OCI-LY3 (cell line): ENCODE data around the gene NLGN4Y.

Experiments used
- H2AFZ ChIP-seq: fragments of 200-600, 300-600 bp; shearing (Covaris generic); 2 replicates; pipeline ENCODE4 v1.6.0; 2014; ENCODE audit warnings: antibody characterized with exemption, low read depth, low read length
- H3K27ac ChIP-seq: fragments of 200-600, 300-600 bp; sonication (generic); 2 replicates; pipeline ENCODE4 v1.5.1; 2014; ENCODE audit warnings: mild to moderate bottlenecking, low read length, moderate library complexity, mixed read lengths
- H3K27me3 ChIP-seq: fragments of 200-600, 300-600 bp; sonication (generic); 2 replicates; pipeline ENCODE4 v1.6.1; 2014; ENCODE audit warnings: low read depth, low read length, mixed read lengths
- H3K36me3 ChIP-seq: fragments of 200-600, 300-600 bp; sonication (generic); replicated peaks from 2 replicates; pipeline ENCODE3; 2014; ENCODE audit warnings: low read depth, low read length, mixed read lengths
- H3K4me1 ChIP-seq: fragments of 300-600, 200-600 bp; sonication (generic); 2 replicates; pipeline ENCODE4 v1.6.1; 2014; ENCODE audit warnings: low read length, mixed read lengths
- H3K4me2 ChIP-seq: fragments of 200-600, 300-600 bp; sonication (generic); 2 replicates; pipeline ENCODE4 v1.6.1; 2014; ENCODE audit warnings: low read length, mixed read lengths
- H3K4me3 ChIP-seq: fragments of 300-600, 200-600 bp; sonication (generic); 2 replicates; pipeline ENCODE4 v1.5.1; 2014; ENCODE audit warnings: antibody characterized with exemption, mild to moderate bottlenecking, low read length, moderate library complexity
- H3K79me2 ChIP-seq: fragments of 300-600, 200-600 bp; shearing (Covaris generic); 2 replicates; pipeline ENCODE4 v1.6.1; 2014; ENCODE audit warnings: mild to moderate bottlenecking, low read length, mixed read lengths
- H3K9ac ChIP-seq: fragments of 300-600, 200-600 bp; shearing (Covaris generic); 2 replicates; pipeline ENCODE4 v1.6.0; 2014; ENCODE audit warnings: mild to moderate bottlenecking, low read length, moderate library complexity
- H3K9me3 ChIP-seq: fragments of 200-600, 300-600 bp; shearing (Covaris generic); 2 replicates; pipeline ENCODE4 v1.6.1; 2014; ENCODE audit warnings: low read length, mixed read lengths; ENCODE audit not compliant: insufficient read depth
- H4K20me1 ChIP-seq: fragments of 200-600, 300-600 bp; sonication (generic); 2 replicates; pipeline ENCODE4 v1.6.1; 2016; ENCODE audit warnings: low read length, mixed read lengths; ENCODE audit not compliant: insufficient read depth
- EZH2phosphoT487 ChIP-seq: fragments of 200-600 bp; shearing (Covaris generic); IDR thresholded peaks from 2 replicates; pipeline ENCODE4 v1.6.1; 2018; ENCODE audit warnings: antibody characterized with exemption, mixed run types, low read depth
- TF ChIP-seq, protein P1 (sequence below): fragments of 200-600, 300-600 bp; sonication (generic); IDR thresholded peaks from 2 replicates; pipeline ENCODE4 v1.5.1; 2014; ENCODE audit warnings: antibody characterized with exemption, low read length, low read depth

The NLGN4Y gene

GRCh38 chrY:14641853-14642252, 117.5 kb downstream of the NLGN4Y start:
- Histone ChIP-seq H3K27ac (no peak overlapping the region), H3K4me1 (peaks cover 8% of the 10 kb centered on the region), H3K4me3 (no peak overlapping the region), H3K36me3 (peaks cover 3% of the 10 kb centered on the region), H3K4me2 (no peak overlapping the region), H3K79me2 (no peaks in the 10 kb centered on the region; the same call in 1 of the 2 replicates), H3K9ac (no peak overlapping the region), H2AFZ (no peak overlapping the region), H4K20me1 (peaks cover 2% of the 10 kb centered on the region; the same call in 1 of the 2 replicates), H3K27me3 (no peaks in the 10 kb centered on the region), H3K9me3 (no peaks in the 10 kb centered on the region)
- TF ChIP-seq EZH2phosphoT487, result no peak
- TF ChIP-seq, protein P1, sequence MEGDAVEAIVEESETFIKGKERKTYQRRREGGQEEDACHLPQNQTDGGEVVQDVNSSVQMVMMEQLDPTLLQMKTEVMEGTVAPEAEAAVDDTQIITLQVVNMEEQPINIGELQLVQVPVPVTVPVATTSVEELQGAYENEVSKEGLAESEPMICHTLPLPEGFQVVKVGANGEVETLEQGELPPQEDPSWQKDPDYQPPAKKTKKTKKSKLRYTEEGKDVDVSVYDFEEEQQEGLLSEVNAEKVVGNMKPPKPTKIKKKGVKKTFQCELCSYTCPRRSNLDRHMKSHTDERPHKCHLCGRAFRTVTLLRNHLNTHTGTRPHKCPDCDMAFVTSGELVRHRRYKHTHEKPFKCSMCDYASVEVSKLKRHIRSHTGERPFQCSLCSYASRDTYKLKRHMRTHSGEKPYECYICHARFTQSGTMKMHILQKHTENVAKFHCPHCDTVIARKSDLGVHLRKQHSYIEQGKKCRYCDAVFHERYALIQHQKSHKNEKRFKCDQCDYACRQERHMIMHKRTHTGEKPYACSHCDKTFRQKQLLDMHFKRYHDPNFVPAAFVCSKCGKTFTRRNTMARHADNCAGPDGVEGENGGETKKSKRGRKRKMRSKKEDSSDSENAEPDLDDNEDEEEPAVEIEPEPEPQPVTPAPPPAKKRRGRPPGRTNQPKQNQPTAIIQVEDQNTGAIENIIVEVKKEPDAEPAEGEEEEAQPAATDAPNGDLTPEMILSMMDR, result no peak

DNA sequence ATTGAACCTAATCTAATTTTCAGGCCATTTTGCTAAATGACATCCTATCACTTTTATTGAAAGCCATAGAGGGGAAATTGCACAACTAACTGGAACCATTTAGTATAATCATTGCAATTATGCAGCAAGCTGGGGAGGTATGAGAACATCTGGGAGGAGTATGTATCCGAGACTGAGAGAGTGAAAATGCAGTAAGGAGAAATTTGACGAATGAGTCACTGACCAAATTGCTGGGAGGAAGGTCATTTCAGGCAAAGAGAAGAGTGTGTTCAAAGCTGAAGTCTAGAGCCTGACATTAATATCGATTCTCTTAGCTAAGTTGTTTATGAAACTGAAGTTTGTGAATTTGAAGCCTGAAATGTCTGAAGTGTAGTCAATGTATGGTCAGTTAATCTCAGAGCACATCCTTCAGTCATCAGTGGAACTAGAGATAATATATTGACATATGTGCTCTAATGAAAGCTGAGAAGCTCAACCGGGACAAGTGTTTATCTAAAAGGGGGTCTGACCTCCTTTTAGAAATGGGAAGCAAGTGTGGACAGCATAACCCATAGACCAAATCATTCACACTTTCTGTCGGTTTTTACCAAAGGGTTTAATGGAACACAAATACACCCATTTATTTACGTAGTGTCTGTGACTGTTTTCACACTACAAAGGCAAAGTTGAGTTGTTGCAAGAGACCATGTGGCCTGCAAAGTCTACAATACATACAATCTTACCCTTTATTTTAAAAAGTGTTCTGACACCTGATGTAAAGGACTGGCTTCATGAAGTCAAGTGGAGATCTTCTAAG, 120.0 kb downstream of the NLGN4Y start:
- Histone ChIP-seq H2AFZ (no peak overlapping the region), H3K27ac (no peak overlapping the region), H3K4me1 (peaks cover 17% of the 10 kb centered on the region), H3K27me3 (no peaks in the 10 kb centered on the region), H3K36me3 (peaks cover 3% of the 10 kb centered on the region), H3K9me3 (no peaks in the 10 kb centered on the region), H3K79me2 (no peaks in the 10 kb centered on the region; the same call in 1 of the 2 replicates), H4K20me1 (peaks cover 5% of the 10 kb centered on the region; the same call in 1 of the 2 replicates), H3K9ac (no peak overlapping the region), H3K4me3 (no peak overlapping the region), H3K4me2 (no peak overlapping the region)
- TF ChIP-seq, protein P1, result no peak
- no peak for TF ChIP-seq EZH2phosphoT487

DNA sequence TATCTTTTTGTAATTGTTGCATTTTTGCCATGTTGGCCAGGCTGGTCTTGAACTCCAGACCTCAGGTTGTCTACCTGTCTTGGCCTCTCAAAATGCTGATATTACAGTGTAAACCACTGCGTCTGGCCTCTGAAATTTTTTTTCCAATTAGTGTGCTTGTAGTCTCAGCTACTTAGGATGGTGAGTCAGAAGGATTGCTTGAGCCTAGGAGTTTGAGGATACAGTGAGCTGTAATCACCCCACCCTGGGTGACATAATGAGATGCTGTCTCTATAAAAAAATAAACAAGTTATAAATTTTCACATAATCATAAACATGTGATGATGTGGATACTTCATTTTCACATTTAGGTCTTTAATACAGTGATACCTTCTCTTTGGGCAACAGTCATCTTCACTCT, 154.9 kb downstream of the NLGN4Y start:
- no peak overlapping the region for H3K4me3 ChIP-seq
- no peak overlapping the region for H3K9ac ChIP-seq
- H3K79me2 ChIP-seq, result no peaks in the 10 kb centered on the region
- H4K20me1 ChIP-seq, result no peaks in the 10 kb centered on the region
- no peaks in the 10 kb centered on the region for H3K27me3 ChIP-seq
- no peak overlapping the region for H3K27ac ChIP-seq
- H3K9me3 ChIP-seq, result no peaks in the 10 kb centered on the region
- H3K36me3 ChIP-seq, result no peaks in the 10 kb centered on the region
- TF ChIP-seq, protein P1, result no peak
- no peak for TF ChIP-seq EZH2phosphoT487
- H3K4me1 ChIP-seq, result no peaks in the 10 kb centered on the region
- no peak overlapping the region for H2AFZ ChIP-seq
- no peak overlapping the region for H3K4me2 ChIP-seq

DNA sequence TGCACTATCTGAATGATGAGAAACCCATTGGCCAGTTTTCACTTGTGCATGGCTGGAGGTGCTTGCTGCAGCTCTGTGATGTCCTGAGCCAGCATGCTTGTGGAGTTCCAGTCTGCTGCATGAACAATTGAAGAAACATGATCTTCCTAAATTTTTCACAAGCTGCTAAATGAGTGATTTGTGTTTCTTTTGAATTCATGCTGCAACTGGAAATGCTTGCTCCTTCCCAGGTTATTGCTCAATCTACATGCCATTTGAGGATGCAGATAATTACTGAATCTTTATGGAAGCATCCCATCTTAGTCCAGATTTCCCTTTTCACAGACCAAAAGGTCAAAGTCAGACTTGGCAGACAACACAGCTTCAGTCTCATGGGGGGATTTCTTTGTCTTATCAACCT, 170.2 kb downstream of the NLGN4Y start:
- Histone ChIP-seq H3K9ac (no peak overlapping the region), H3K27me3 (no peaks in the 10 kb centered on the region), H3K79me2 (no peaks in the 10 kb centered on the region; the same call in 1 of the 2 replicates), H4K20me1 (no peaks in the 10 kb centered on the region), H3K4me1 (no peaks in the 10 kb centered on the region), H3K36me3 (no peaks in the 10 kb centered on the region), H2AFZ (no peak overlapping the region), H3K27ac (no peak overlapping the region), H3K9me3 (no peaks in the 10 kb centered on the region), H3K4me3 (no peak overlapping the region), H3K4me2 (no peak overlapping the region)
- no peak for TF ChIP-seq EZH2phosphoT487
- TF ChIP-seq, protein P1, result no peak
